Suppressor macrophage treated with lipopolysaccharide for 1 hour (primary cell): ENCODE data around the gene HOXB9.

Experiments
- DNase-seq, 3 donors: peaks; one replicate each; pipeline ENCODE4 v3.0.0-alpha.2; 2020 to 2022

The HOXB9 gene

GRCh38 chr17:48623583-48623982 is 2.6 kb downstream of the HOXB9 start:
- no peak for DNase-seq

- no peak for DNase-seq
Observed at GRCh38 chr17:48622857-48623256, 3.3 kb downstream of the HOXB9 start.

- DNase-seq: no peak
Observed at GRCh38 chr17:48621410-48622392, 4.5 kb downstream of the HOXB9 start.

- DNase-seq: no peak
Observed at GRCh38 chr17:48620461-48621139, 5.6 kb downstream of the HOXB9 start.

GRCh38 chr17:48619826-48620449 is 6.2 kb downstream of the HOXB9 start:
- DNase-seq: no peak

GRCh38 chr17:48618256-48618896 is 7.8 kb downstream of the HOXB9 start:
- DNase-seq: peak; percentile 83 to 90 (median 89)

- DNase-seq: no peak
Observed at GRCh38 chr17:48617471-48618255, 8.5 kb downstream of the HOXB9 start.

- no peak for DNase-seq
Observed at GRCh38 chr17:48616717-48617470, 9.3 kb downstream of the HOXB9 start.

GRCh38 chr17:48615963-48616716 is 10.0 kb downstream of the HOXB9 start:
- no peak for DNase-seq

GRCh38 chr17:48615047-48615962 is 10.9 kb downstream of the HOXB9 start, which contains the start of gene HOXB8:
Gene HOXB8, minus strand, starts transcription at chr17:48615292. Its CDS starts 588 bp downstream, at chr17:48614704.
- DNase-seq: no peak

- no peak for DNase-seq
Observed at GRCh38 chr17:48613862-48614694, 12.1 kb downstream of the HOXB9 start.

GRCh38 chr17:48612854-48613691 is 13.1 kb downstream of the HOXB9 start:
- DNase-seq: peak; percentile 39 to 67 (median 48)

- no peak for DNase-seq
Observed at GRCh38 chr17:48612456-48612853, 13.7 kb downstream of the HOXB9 start.

- DNase-seq: no peak
Observed at GRCh38 chr17:48611681-48612455, 14.3 kb downstream of the HOXB9 start.

- peak in 2 of 3 donors; percentile 46 to 55 for DNase-seq
Observed at GRCh38 chr17:48611213-48611612, 14.9 kb downstream of the HOXB9 start.
